Stomach (tissue), 4 donors: ENCODE measurements around the gene P4HTM.

Experiments
- CTCF ChIP-seq, 7 experiments: fragments of 450-650 bp in 4 of 7; fragments of 200-600 bp in 3 of 7; sonication (generic) in 3 of 7; IDR thresholded peaks; one replicate each; pipeline ENCODE4 v1.5.1; 2016 to 2019; ENCODE audit warnings: antibody characterized with exemption in 7 of 7, control low read depth in 2 of 7, mild to moderate bottlenecking in 1 of 7
- EP300 ChIP-seq: sonication (generic); formaldehyde crosslinking; IDR thresholded peaks from one replicate; pipeline ENCODE4 v1.6.1; 2017; ENCODE audit warnings: antibody characterized with exemption
- POLR2A ChIP-seq, 4 donors: fragments of 450-650 bp; IDR thresholded peaks; one replicate each; pipeline ENCODE4 v1.6.1; 2016; ENCODE audit warnings: antibody characterized with exemption in 4 of 4, control low read depth in 2 of 4, mild to moderate bottlenecking in 1 of 4, moderate library complexity in 1 of 4
- POLR2AphosphoS5 ChIP-seq, 3 donors: sonication (generic); formaldehyde crosslinking; IDR thresholded peaks; one replicate each; pipeline ENCODE4 v1.6.1; 2016; ENCODE audit warnings: antibody characterized with exemption in 3 of 3

DNA sequence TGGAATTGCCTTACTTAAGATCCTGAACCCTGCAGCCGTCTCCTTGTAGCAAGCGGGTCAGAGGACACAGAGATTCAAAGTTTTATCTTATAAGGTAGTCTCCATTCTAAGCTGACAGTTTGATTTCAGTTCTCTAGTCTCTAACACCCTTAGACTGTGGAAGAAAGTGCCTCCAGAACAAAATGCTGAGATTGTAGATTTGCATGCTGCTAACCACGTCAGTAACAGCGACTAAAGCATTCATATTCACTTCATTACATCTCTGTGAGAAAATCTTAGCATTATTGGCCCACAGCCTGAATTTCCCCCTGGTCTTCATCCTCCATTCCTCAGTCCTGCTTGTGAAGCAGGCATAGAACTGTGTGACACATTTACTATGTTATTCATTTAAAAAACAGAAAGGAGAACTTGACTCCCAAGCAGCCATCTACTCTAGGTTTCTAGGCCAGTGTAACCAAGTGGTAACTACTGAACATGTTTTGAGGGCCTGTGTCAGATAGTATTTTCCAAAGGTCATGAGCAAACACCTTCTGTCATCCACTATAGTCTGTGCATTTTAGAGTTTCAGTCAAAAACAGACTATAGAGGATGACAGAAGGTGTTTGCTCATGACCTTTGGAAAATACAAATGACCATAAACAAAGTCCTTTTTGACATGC is 44.0 kb upstream of the P4HTM start:
- TF ChIP-seq CTCF (IDR thresholded peaks at IDR 0.05) (no peak), EP300 (no peak), POLR2AphosphoS5 (IDR thresholded peaks at IDR 0.05) (no peak), POLR2A (IDR thresholded peaks at IDR 0.05) (no peak)
